Glomerular visceral epithelial cell (primary cell): ENCODE measurements around the gene DDA1.

ENCODE experiments used
- DNase-seq: peaks from one replicate; pipeline ENCODE4 v3.0.0-alpha.2; 2016; ENCODE audit errors: extremely low spot score

The DDA1 gene

DNA sequence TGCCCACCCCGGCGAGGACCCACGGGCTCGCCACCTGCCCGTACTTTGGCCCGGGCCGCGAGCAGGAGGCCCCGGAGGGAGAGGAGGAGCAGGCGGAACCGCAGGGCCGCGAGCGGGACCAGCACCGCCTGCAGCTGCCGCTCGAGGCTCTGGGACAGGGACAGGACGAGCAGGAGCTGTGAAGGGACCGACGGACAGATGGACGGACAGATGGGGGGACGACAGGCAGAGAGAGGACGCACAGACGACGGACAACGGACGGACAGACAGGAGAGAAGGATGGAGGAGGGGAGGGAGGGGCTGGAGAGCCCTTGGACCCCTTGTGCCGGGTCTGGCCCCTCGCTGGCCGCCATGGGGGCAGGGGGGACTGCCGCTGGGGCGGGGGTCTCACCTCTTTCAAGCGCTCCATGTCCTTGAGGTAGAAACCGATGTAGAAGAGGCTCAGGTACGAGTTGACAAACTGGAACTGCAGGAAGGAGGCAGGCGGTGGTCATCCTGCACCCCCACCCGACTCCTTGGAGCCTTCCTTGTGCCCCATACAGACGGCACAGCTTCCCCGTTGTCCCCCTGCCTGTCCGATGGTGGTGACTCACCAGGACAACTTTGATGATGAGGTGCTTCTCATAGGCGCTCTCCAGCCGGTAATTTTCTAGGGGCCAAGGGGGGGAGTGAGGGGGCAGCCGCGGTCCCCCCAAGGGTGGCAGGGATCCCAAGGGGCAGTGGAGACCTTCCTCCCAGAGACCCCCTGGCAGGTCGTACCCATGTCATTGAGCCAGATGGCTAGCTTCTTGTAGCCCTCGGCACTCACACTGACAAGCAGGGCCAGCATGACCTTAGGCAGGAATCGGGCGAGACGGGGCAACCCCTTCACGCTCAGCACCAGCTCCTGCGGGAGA is 20.3 kb downstream of the DDA1 start:
- no peak for DNase-seq

DNA sequence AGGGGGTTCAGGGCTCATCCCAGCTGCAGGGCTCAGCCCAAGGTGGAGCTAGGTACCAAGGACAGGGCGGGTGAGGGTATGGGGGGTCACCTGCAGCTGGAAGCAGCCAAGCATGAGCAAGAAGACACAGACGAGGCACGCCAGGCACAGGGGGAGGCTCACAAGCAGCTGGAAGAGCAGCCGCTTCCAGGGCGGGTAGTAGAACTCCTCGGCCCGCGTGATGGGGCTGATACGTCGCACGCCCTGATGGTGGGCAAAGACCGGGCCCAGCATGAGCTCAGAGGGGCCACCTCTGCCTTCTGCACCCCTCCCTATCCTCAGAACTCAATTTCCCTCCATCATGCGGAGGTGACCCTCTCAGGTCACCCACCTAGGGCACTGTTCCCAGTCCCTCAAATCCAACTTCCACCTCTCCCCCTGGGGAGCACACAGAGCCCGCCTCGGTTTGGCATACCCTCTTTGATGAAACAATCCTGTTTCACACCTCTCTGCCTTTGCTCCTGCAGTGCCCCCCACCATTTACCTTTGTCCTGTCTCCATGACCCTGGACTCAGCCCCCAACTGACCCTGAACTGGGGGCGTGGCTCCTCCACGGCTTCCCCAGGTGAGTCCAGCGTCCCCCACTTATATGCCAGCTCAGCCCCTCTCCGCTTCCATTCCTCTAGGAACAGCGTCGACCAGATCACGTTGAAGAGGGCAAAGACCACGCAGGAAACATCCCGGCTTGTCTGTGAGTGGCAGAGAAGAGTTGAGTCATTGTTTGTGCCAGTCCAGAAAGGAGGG is 21.1 kb downstream of the DDA1 start:
- no peak for DNase-seq

GRCh38 chr19:17331045-17331558 is 21.7 kb downstream of the DDA1 start:
- no peak for DNase-seq

- no peak for DNase-seq
Observed at GRCh38 chr19:17332360-17332676, 23.0 kb downstream of the DDA1 start.

DNA sequence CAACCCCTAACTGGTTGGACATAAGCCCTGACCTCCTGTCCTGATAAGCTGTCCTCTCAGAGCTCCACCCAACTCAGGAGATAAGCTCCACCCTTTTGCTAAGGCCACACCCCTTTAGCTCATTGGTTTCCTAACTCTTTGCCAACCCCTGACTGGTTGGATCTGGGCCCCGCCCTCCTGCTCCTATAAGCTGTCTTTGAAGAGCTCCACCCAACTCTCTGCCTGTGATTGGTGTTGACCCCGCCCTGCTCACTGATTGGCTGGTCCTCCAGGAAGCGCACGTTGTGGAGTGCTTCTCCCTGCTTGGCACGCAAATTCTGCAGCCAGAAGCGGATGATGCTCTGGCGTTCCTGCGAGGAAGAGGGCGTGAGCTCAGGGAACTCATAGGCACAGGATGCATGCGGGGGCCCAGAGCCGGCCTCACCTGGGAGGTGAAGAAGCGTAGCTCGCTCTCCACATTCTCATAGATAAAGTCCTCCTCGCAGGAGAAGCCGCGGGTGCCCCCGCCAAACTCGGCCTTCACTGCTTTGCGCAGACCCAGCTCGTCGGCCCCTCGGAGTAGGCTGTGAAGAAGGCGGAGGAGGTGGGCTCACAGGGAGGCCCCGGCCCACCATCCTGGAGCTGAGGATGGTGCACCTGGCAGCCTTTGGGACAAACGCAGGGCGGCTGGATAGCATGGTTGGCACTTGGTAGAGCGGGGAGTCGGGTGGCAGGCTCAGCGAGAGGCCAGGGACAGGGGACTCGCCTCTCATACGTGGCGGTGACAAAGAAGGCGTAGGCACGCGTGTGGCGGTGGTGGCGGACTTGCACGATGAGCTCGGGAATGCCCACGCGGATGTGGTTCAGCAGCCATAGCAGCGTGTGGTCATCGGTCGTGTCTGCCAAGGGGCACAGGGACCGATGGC is 23.6 kb downstream of the DDA1 start:
- DNase-seq = peak; percentile 52

GRCh38 chr19:17333611-17334413 is 24.4 kb downstream of the DDA1 start:
- peak; percentile 90 for DNase-seq

GRCh38 chr19:17334414-17335409 is 25.3 kb downstream of the DDA1 start, which contains the start of gene ANO8:
Gene ANO8, minus strand, starts transcription at chr19:17334855. Its CDS starts 185 bp downstream, at chr19:17334670.
- DNase-seq = peak; percentile 96

- DNase-seq = no peak
Observed at GRCh38 chr19:17335575-17335974, 26.2 kb downstream of the DDA1 start.

DNA sequence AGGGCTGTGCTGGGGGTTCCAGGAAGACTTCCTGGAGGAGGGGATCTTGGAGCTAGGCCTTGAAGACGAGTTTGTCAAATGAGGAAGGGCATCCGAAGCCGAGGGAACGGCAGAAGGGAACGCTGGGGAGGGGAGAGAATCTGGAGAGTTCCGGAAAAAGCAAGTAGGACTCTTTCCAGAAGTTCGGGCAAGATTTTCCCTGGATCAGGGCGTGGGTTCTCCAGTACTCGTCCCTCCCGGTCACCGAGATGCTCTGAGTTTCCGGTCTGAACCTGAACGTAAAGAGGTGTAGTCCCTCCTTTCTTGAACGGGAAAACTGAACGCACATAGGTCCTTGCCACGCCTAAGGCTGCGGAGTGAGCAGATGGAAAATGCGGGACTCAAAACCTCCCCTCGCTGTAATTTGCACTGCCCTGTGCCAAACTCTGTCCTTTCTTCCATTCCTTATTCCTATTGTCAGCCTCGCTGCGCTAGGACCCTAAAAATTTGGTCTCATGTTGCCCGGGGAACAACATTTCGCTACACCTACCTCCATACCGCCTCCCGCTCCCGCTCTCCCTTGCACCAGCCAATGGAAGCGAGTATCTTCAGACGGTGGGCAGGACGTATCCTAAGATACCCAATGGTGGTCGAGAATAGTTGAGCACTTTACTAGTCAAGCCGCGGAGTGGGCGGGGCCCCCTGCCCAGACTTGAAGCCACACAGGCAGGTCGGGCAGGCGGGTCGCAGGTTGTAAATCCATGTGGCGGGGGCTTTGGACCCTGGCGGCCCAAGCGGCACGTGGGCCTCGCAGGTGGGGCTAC is 27.7 kb downstream of the DDA1 start, which contains the start of gene GTPBP3:
TSS of gene GTPBP3 (plus strand) at position 682 of the 803 bp plus-strand sequence. CDS start at position 741, 59 bp downstream.
- DNase-seq = peak; percentile 98

DNA sequence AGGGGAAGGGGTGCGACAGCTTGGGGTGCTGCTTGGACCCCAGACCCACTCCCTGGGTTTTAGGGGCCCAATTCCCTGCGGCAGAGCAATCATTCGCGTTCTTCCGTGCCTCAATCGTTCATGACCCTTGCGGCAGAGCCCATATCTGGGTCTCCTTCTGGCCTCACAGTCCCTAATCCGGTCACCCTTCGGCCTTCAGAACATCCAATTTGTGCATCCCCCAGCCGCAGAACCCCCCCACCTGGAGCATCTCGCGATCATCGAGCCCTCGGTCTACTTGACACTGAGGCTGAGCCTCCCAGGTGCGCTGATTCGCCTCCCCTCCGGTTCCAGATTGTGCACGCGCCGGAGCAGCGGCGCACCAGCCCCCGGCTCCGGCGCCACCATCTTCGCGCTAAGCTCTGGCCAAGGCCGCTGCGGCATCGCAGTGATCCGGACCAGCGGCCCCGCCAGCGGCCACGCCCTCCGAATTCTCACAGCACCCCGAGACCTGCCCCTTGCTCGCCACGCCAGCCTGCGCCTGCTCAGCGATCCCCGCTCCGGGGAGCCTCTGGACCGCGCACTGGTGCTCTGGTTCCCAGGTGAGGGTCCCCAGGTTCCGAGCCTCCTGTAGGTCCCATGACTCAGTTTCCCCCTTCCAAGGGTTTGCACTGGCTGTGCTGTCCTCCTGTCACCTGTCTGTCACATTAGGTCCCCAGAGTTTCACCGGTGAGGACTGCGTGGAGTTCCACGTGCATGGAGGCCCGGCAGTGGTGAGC is 28.5 kb downstream of the DDA1 start:
- DNase-seq = peak; percentile 37

DNA sequence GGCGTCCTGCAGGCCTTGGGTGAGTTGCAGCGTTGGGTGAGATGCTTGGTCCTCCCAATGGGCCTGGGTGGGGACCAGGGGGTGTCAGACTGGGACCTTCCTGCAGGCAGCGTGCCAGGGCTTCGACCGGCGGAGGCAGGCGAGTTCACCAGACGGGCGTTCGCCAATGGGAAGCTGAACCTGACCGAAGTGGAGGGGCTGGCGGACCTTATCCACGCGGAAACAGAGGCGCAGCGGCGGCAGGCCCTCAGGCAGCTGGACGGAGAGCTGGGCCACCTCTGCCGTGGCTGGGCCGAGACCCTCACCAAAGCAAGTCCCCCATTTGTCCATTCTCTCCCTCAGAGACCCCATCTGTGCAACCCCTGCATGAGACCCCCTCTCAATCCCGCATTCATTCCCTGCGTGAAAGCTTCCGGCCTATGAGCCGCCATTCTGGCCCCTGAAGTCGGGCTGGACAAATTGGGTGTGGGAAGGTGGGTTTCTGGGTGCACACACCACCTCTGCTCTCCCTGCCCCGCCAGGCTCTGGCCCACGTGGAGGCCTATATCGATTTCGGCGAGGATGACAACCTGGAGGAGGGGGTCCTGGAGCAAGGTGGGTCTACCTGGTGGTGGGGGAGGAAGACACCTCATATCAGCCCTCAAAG is 29.2 kb downstream of the DDA1 start:
- no peak for DNase-seq

DNA sequence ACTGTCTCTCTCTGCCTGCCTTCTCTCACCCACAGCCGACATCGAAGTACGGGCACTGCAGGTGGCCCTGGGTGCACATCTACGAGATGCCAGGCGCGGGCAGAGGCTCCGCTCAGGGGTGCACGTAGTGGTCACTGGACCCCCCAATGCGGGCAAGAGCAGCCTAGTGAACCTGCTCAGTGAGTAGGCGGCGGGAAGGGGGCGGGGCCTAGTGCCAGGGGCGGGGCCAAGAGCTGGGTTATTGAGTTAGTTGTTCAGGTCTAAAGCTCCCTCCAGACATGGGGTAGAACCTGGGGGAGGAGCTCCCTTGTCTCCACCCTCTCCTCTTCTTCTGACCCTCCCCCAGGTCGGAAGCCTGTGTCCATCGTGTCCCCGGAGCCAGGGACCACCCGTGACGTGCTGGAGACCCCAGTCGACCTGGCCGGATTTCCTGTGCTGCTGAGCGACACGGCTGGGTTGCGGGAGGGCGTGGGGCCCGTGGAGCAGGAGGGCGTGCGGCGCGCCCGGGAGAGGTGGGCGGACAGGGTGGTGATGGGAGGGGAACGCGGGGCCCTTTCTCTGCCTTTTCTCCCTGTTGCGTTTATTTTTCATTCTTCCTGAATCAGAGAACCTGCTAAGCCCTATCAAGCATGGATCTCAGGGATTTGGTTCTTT is 29.9 kb downstream of the DDA1 start:
- peak; percentile 18 for DNase-seq

- DNase-seq = no peak
Observed at GRCh38 chr19:17340302-17340870, 31.0 kb downstream of the DDA1 start.

- no peak for DNase-seq
Observed at GRCh38 chr19:17340871-17341357, 31.6 kb downstream of the DDA1 start.

GRCh38 chr19:17341386-17341785 is 32.0 kb downstream of the DDA1 start:
- DNase-seq = no peak

DNA sequence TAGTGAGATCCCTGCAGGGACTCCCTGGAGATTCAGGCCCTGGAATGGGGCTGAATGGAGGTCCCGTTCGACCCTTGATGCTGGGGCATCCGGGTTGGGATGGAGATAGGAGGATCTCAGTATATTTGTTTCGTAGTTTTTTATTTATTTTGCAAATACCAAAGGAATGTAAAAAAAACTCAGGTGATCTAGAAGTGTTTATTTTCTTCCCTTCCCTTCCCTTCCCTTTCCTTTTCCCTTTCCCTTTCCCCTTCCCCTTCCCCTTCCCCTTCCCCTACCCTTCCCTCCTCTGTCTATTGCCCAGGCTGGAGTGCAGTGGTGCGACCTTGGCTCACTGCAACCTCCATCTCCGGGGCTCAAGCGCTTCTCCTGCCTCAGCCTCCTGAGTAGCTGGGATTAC is 32.5 kb downstream of the DDA1 start:
- no peak for DNase-seq
